B cell (primary cell): ENCODE data around the gene YIPF4. TPM values are rescaled to one million over a fixed set of nuclear protein-coding genes. Genes with fewer than 3 reads are reported as not detected.

Experiments
- ATAC-seq: fragments of 200-7000 bp; cut with Tn5 transposase; one replicate; pipeline ENCODE4 v1.10.0; 2021; ENCODE audit warnings: low read depth, mild to moderate bottlenecking, moderate number of reproducible peaks, moderate library complexity
- CTCF ChIA-PET: fragments of 350-600 bp; sonication (Branson Sonifier 250); formaldehyde crosslinking; loops from one replicate; lab custom pipeline; 2021; ENCODE audit warnings: antibody characterized with exemption, inconsistent platforms; lab: Charles Lee
- POLR2A ChIA-PET: fragments of 350-600 bp; sonication (Branson Sonifier 250); formaldehyde crosslinking; loops from one replicate; lab custom pipeline; 2021; ENCODE audit warnings: antibody characterized with exemption; lab: Charles Lee
- DNase-seq: peaks from one replicate; pipeline ENCODE4 v3.0.0; 2013
- H2AFZ ChIP-seq: 2 replicates; pipeline ENCODE4 v1.6.1; 2012; ENCODE audit warnings: mild to moderate bottlenecking, low read depth, low read length; ENCODE audit not compliant: insufficient read depth, poor library complexity, severe bottlenecking
- H3K27ac ChIP-seq, 2 donors: 1 replicate in 1 of 2; 2 replicates in 1 of 2; pipeline ENCODE4 v1.5.1; 2012 to 2013; ENCODE audit warnings: low read length in 2 of 2, mild to moderate bottlenecking in 2 of 2, moderate library complexity in 1 of 2
- H3K27me3 ChIP-seq, 4 experiments: fragments of 200-600 bp in 1 of 4; sonication (generic) in 1 of 4; replicated peaks in 1 of 4; 1 replicate in 2 of 4; 2 replicates in 2 of 4; pipeline versions ENCODE4 v1.6.1 to v1.7.0; 2013 to 2016; ENCODE audit warnings: low read length in 3 of 4, mild to moderate bottlenecking in 2 of 4, mixed read lengths in 1 of 4, moderate library complexity in 1 of 4; ENCODE audit not compliant: insufficient read depth in 4 of 4, control insufficient read depth in 3 of 4; ENCODE audit errors: control extremely low read depth in 1 of 4
- H3K36me3 ChIP-seq, 2 experiments: replicated peaks in 1 of 2; 1 replicate in 1 of 2; 2 replicates in 1 of 2; pipeline versions ENCODE4 v1.6.1 to v1.7.1; 2013; ENCODE audit warnings: low read length in 1 of 2; ENCODE audit not compliant: insufficient read depth in 2 of 2, control insufficient read depth in 1 of 2; ENCODE audit errors: control extremely low read depth in 1 of 2, extremely low read depth in 1 of 2
- H3K4me1 ChIP-seq, 2 donors: fragments of 200-600 bp in 1 of 2; sonication (generic) in 1 of 2; 1 replicate in 1 of 2; 2 replicates in 1 of 2; pipeline versions ENCODE4 v1.5.1 to v1.6.1; 2013 to 2017; ENCODE audit warnings: low read length in 2 of 2; ENCODE audit not compliant: control insufficient read depth in 2 of 2, insufficient read depth in 2 of 2
- H3K4me2 ChIP-seq: replicated peaks from 2 replicates; pipeline ENCODE3; 2012; ENCODE audit warnings: mild to moderate bottlenecking, low read depth, low read length; ENCODE audit not compliant: poor library complexity, severe bottlenecking
- H3K4me3 ChIP-seq, 5 experiments: fragments of 200-600 bp in 1 of 5; sonication (generic) in 1 of 5; 1 replicate in 3 of 5; 2 replicates in 2 of 5; pipeline versions ENCODE4 v1.5.1 to v1.7.0; 2011 to 2016; ENCODE audit warnings: low read length in 4 of 5, mild to moderate bottlenecking in 4 of 5, low read depth in 2 of 5, control low read depth in 1 of 5, moderate library complexity in 1 of 5; ENCODE audit not compliant: insufficient read depth in 1 of 5; ENCODE audit errors: control extremely low read depth in 1 of 5, extremely low read depth in 1 of 5
- H3K79me2 ChIP-seq: fragments of 200-600 bp; sonication (generic); one replicate; pipeline ENCODE4 v1.6.0; 2016; ENCODE audit warnings: low read length; ENCODE audit not compliant: control insufficient read depth, insufficient read depth
- H3K9ac ChIP-seq: fragments of 200-600 bp; sonication (generic); 2 replicates; pipeline ENCODE4 v1.6.1; 2017; ENCODE audit warnings: mild to moderate bottlenecking, low read length, moderate library complexity
- H3K9me3 ChIP-seq, 3 donors: one replicate each; pipeline versions ENCODE4 v1.6.1 to v1.7.1; 2013; ENCODE audit warnings: low read length in 2 of 3; ENCODE audit not compliant: control insufficient read depth in 2 of 3, insufficient read depth in 1 of 3; ENCODE audit errors: control extremely low read depth in 1 of 3
- H4K20me1 ChIP-seq: 2 replicates; pipeline ENCODE4 v1.6.0; 2012; ENCODE audit warnings: mild to moderate bottlenecking, low read length; ENCODE audit not compliant: insufficient read depth, control insufficient read depth, poor library complexity, severe bottlenecking
- H3K27ac Mint-ChIP-seq: one replicate; pipeline ENCODE4 v1.8.0; 2021; ENCODE audit warnings: mixed read lengths
- H3K27me3 Mint-ChIP-seq: one replicate; pipeline ENCODE4 v1.8.0; 2021; ENCODE audit warnings: mixed read lengths
- H3K4me1 Mint-ChIP-seq: one replicate; pipeline ENCODE4 v1.8.0; 2021; ENCODE audit warnings: mixed read lengths
- H3K4me3 Mint-ChIP-seq: one replicate; pipeline ENCODE4 v1.8.0; 2021; ENCODE audit warnings: mixed read lengths
- H3K9me3 Mint-ChIP-seq: one replicate; pipeline ENCODE4 v1.8.0; 2022; ENCODE audit warnings: mixed read lengths; ENCODE audit not compliant: insufficient read depth
- CTCF ChIP-seq: fragments of 200-600 bp; IDR thresholded peaks from one replicate; pipeline ENCODE4 v1.8.0; 2022; ENCODE audit warnings: antibody characterized with exemption, mild to moderate bottlenecking
- EZH2 ChIP-seq: IDR thresholded peaks from 2 replicates; pipeline ENCODE4 v1.6.1; 2012; ENCODE audit warnings: borderline replicate concordance, low read depth, mild to moderate bottlenecking, moderate library complexity, low read length; ENCODE audit not compliant: insufficient read depth, poor library complexity, severe bottlenecking
- WGBS: methylation state at CpG from one replicate; pipeline ENCODE4 v1.1.5; 2013; ENCODE audit warnings: missing lambda C conversion rate; ENCODE audit not compliant: insufficient coverage; 5-methylcytosine and 5-hydroxymethylcytosine counted together
- intact Hi-C: fragments of 100-400 bp; cut with micrococcal nuclease; formaldehyde crosslinking; loops from one replicate; pipeline ENCODE4 v1.10.0; 2022
- polyA minus RNA-seq: library from RNA; depleted of rRNA, polyadenylated mRNA; stranded (reverse); fragments of >200 nt; gene quantifications from 2 replicates; pipeline ENCODE4 v1.2.3, GENCODE V29; 2012
- polyA plus RNA-seq: library from polyadenylated mRNA; depleted of rRNA; stranded (reverse); fragments of >200 nt; gene quantifications from 2 replicates; pipeline ENCODE4 v1.2.3, GENCODE V29; 2012
- total RNA-seq, 2 donors: library from RNA; stranded (reverse); fragments of 120-200 nt in 1 of 2; gene quantifications; 1 replicate in 1 of 2; 2 replicates in 1 of 2; pipeline versions ENCODE4 v1.2.3 to v1.2.4, GENCODE V29; 2013 to 2022

The YIPF4 gene
- total RNA-seq (38.0 and 42.4 TPM in 2 replicates), polyA plus RNA-seq (3.4 TPM in 2 replicates), polyA minus RNA-seq (4.6 and 4.8 TPM in 2 replicates)
- total RNA-seq (2013): 39.0 TPM

- Histone ChIP-seq H3K27ac (peak within 1 kb of the TSS; percentile 66 to 95), H3K4me2 (peak within 1 kb of the TSS; percentile 74), H3K4me3 (peak within 1 kb of the TSS; percentile 70 to 98 (median 94)), H3K27me3 (no peaks in the 10 kb centered on the region), H4K20me1 (peaks cover 17% of the 10 kb centered on the region), H2AFZ (peak within 1 kb of the TSS; percentile 80), H3K9me3 (no peaks in the 10 kb centered on the region), H3K9ac (peak within 1 kb of the TSS; percentile 97), H3K79me2 (peaks cover 61% of the 10 kb centered on the region), H3K4me1 (peaks cover 12 to 20% of the 10 kb centered on the region in 2 donors), H3K36me3 (peaks cover 0 to 7% of the 10 kb centered on the region in 2 experiments)
- DNase-seq: peak; percentile 96
- H3K4me1 Mint-ChIP-seq: peaks cover 23% of the 10 kb centered on the region
- H3K27ac Mint-ChIP-seq: peak within 1 kb of the TSS; percentile 97
- intact Hi-C loops: loop anchor here (1.0 to 10.0 kb wide), 5 partner anchors 79 to 1317 kb away; partner anchors contain the start of genes BIRC6, FAM98A, MEMO1 and SLC30A6
- H3K27me3 Mint-ChIP-seq: peaks cover 12% of the 10 kb centered on the region
- under 1% methylated on average over 56 of the region's 59 CpGs for WGBS
- H3K9me3 Mint-ChIP-seq: no peaks in the 10 kb centered on the region
- TF ChIP-seq CTCF: no peak
- no peak for TF ChIP-seq EZH2
- ChIA-PET POLR2A (no interaction called here), CTCF (interaction anchor here (0.8 kb wide), 1 partner anchor 9 kb away, joined by 3 read pairs; no protein-coding TSS in a partner anchor)
- H3K4me3 Mint-ChIP-seq: peak within 1 kb of the TSS; percentile 91
- peak; percentile 98 for ATAC-seq
Measured at GRCh38 chr2:32277674-32278477, at the start of gene YIPF4. Gene YIPF4 (plus strand): TSS chr2:32277904. CDS start chr2:32278156, 252 bp downstream.

GRCh38 chr2:32228181-32228580 lies 49.5 kb upstream of the YIPF4 start:
- CTCF ChIA-PET: no interaction called here

More at GRCh38 chr2:32228181-32228580, 49.5 kb upstream of the YIPF4 start:
- Histone ChIP-seq H3K79me2 (no peaks in the 10 kb centered on the region), H3K27me3 (no peaks in the 10 kb centered on the region), H3K9me3 (no peaks in the 10 kb centered on the region), H2AFZ (no peak overlapping the region), H3K4me1 (no peaks in the 10 kb centered on the region), H3K4me2 (no peak overlapping the region), H3K9ac (no peak overlapping the region), H3K27ac (no peak overlapping the region), H3K4me3 (no peak overlapping the region), H3K36me3 (peaks cover 0 to 10% of the 10 kb centered on the region in 2 experiments), H4K20me1 (no peaks in the 10 kb centered on the region)
- intact Hi-C loops: no loop called here
- Mint-ChIP-seq H3K9me3 (no peaks in the 10 kb centered on the region), H3K4me1 (no peaks in the 10 kb centered on the region), H3K4me3 (no peak overlapping the region), H3K27ac (no peak overlapping the region), H3K27me3 (no peaks in the 10 kb centered on the region)
- DNase-seq (no peak), ATAC-seq (no peak)
- no peak for TF ChIP-seq CTCF
- no peak for TF ChIP-seq EZH2
- POLR2A ChIA-PET: no interaction called here
- WGBS: 100% methylated on average over 1 of the region's 2 CpGs
